Cardiac muscle cell (in vitro differentiated cells and primary cell): ENCODE measurements around the gene KIF17. TPM values are rescaled to one million over a fixed set of nuclear protein-coding genes. Genes with fewer than 3 reads are reported as not detected.

ENCODE experiments used
- DNase-seq, 2 donors: peaks; one replicate each; pipeline versions ENCODE4 v3.0.0 to v3.0.0-alpha.2; 2010 to 2017; ENCODE audit warnings: low read depth in 1 of 2, low spot score in 1 of 2
- H3K27ac ChIP-seq: fragments of 200-600 bp; sonication (generic); 2 replicates; pipeline ENCODE4 v1.5.1; 2016
- H3K27me3 ChIP-seq: fragments of 200-600 bp; sonication (generic); 2 replicates; pipeline ENCODE4 v1.6.0; 2016; ENCODE audit warnings: control low read depth
- H3K36me3 ChIP-seq: fragments of 200-600 bp; sonication (generic); 2 replicates; pipeline ENCODE4 v1.5.1; 2016; ENCODE audit warnings: control low read depth
- H3K4me1 ChIP-seq: fragments of 200-600 bp; sonication (generic); 2 replicates; pipeline ENCODE4 v1.8.1; 2017; ENCODE audit warnings: low read depth, mild to moderate bottlenecking, mixed run types
- H3K4me3 ChIP-seq: fragments of 200-600 bp; sonication (generic); 2 replicates; pipeline ENCODE4 v1.5.1; 2016; ENCODE audit warnings: mild to moderate bottlenecking
- H3K9me3 ChIP-seq: fragments of 200-600 bp; sonication (generic); 2 replicates; pipeline ENCODE4 v1.5.1; 2017; ENCODE audit warnings: low read depth, mild to moderate bottlenecking, control low read depth
- polyA plus RNA-seq: library from polyadenylated mRNA; unstranded; fragments of >200 nt; fragmentation: Nextera tagmentation; extraction: Ambion mirVana; gene quantifications from 2 replicates; pipeline ENCODE4 v1.2.1, GENCODE V29; 2016
- total RNA-seq: library from RNA; depleted of rRNA; stranded (reverse); fragments of >200 nt; gene quantifications from 2 replicates; pipeline ENCODE4 v1.2.3, GENCODE V29; 2016
- TF ChIP-seq, protein P1 (sequence below): IDR thresholded peaks from 2 replicates; pipeline ENCODE4 v1.5.1; 2012; ENCODE audit warnings: low read depth, mild to moderate bottlenecking, low read length

KIF17 gene
- total and polyA plus RNA-seq, 2 experiments from 2014 or later: 1.1 to 15.0 TPM

DNA sequence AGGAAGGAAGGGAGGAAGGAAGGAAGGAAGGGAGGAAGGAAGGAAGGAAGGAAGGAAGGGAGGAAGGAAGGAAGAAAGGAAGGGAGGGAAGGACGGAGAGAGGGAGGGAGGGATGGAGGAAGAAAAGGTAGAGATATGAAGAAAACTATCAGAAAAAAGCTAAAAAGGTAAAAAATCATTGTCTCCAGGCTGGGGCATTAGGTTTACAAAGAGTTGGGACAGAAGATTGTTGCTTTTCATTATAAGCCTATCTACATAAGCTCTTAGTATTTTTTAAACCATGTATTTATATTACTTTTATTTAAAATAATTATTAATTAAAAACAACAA is 91.7 kb downstream of the KIF17 start:
- H3K36me3 ChIP-seq: no peaks in the 10 kb centered on the region
- TF ChIP-seq, protein P1, sequence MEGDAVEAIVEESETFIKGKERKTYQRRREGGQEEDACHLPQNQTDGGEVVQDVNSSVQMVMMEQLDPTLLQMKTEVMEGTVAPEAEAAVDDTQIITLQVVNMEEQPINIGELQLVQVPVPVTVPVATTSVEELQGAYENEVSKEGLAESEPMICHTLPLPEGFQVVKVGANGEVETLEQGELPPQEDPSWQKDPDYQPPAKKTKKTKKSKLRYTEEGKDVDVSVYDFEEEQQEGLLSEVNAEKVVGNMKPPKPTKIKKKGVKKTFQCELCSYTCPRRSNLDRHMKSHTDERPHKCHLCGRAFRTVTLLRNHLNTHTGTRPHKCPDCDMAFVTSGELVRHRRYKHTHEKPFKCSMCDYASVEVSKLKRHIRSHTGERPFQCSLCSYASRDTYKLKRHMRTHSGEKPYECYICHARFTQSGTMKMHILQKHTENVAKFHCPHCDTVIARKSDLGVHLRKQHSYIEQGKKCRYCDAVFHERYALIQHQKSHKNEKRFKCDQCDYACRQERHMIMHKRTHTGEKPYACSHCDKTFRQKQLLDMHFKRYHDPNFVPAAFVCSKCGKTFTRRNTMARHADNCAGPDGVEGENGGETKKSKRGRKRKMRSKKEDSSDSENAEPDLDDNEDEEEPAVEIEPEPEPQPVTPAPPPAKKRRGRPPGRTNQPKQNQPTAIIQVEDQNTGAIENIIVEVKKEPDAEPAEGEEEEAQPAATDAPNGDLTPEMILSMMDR: no peak
- DNase-seq: no peak
- no peaks in the 10 kb centered on the region for H3K4me1 ChIP-seq
- no peak overlapping the region for H3K27ac ChIP-seq
- H3K9me3 ChIP-seq: no peaks in the 10 kb centered on the region
- H3K27me3 ChIP-seq: no peaks in the 10 kb centered on the region
- H3K4me3 ChIP-seq: no peak overlapping the region

DNA sequence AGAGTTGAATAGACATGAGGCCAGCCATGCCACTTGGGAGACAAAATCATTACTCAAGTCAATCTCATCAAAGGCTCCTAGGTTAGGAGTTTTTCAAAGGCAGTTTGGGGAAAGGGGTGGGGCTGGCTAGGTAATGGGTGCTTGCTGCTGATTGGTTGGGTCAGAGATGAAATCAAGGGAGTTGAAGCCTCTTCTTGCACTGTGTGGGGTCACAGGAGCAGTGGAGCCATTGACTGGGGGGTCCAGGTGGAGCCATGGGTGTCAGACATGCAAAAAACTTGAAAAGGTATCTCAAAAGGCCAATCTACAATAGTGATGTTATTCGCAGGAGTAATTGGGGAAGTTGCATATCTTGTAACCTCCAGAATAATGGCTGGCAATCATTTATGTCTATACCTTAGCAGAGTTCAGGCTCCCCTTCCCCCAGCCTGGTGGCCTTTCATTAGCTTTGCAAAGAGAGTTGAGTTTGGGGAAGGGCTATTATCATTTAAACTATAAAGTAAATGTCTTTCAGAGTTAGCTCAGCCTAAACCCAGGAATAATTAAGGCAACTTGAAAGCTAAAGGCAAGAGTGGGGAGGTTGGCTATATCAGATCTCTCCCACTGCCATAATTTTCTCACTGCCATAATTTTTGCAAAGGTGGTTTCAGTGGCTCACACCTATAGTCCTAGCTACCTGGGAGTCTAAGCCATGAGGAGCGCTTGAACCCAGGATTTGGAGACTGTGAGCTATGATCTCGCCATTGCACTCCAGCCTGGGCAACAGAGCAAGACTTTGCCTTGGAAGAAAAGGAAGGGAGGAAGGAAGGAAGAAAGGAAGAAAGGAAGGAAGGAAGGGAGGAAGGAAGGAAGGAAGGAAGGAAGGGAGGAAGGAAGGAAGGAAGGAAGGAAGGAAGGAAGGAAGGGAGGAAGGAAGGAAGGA is 92.4 kb downstream of the KIF17 start:
- Histone ChIP-seq H3K4me1 (no peaks in the 10 kb centered on the region), H3K9me3 (no peaks in the 10 kb centered on the region), H3K27ac (no peak overlapping the region), H3K4me3 (no peak overlapping the region), H3K36me3 (no peaks in the 10 kb centered on the region), H3K27me3 (no peaks in the 10 kb centered on the region)
- no peak for DNase-seq
- TF ChIP-seq, protein P1: no peak

DNA sequence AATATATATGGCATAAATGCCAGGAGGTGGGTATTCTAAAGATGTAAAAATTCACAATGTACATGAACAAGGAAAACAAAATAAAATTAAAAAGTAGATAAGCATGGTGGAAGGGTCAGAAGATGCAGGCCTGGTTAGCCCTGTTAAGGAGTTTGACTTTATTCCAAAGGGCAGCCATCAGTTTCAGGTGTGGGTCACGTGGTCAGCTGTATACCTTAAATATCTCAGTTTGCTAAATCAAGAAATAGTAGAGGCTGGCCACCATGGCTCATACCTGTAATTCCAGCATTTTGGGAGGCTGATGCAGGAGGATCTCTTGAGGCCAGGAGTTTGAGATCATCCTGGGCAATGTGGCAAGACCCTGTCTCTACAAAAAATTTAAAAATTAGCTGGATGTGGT is 93.1 kb downstream of the KIF17 start:
- TF ChIP-seq, protein P1: no peak
- Histone ChIP-seq H3K9me3 (no peaks in the 10 kb centered on the region), H3K4me3 (no peak overlapping the region), H3K27ac (no peak overlapping the region), H3K36me3 (no peaks in the 10 kb centered on the region), H3K4me1 (no peaks in the 10 kb centered on the region), H3K27me3 (no peaks in the 10 kb centered on the region)
- DNase-seq: no peak

DNA sequence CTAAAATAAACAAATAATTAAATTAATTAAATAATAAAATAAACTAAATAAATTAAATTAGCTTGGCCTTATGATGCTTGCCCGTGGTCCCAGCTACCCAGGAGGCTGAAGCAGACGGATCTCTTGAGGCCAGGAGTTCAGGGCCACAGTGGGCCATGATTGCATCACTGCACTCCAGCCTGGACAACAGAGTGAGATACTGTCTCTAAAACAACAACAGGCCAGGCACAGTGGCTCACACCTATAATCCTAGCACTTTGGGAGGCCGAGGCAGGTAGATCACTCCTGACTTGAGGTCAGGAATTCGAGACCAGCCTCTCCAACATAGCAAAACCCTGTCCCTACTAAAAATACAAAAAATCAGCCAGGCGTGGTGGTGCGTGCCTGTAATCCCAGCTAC is 96.8 kb downstream of the KIF17 start:
- no peak overlapping the region for H3K4me3 ChIP-seq
- H3K4me1 ChIP-seq: no peaks in the 10 kb centered on the region
- H3K27me3 ChIP-seq: no peaks in the 10 kb centered on the region
- DNase-seq: no peak
- TF ChIP-seq, protein P1: no peak
- no peaks in the 10 kb centered on the region for H3K36me3 ChIP-seq
- no peaks in the 10 kb centered on the region for H3K9me3 ChIP-seq
- no peak overlapping the region for H3K27ac ChIP-seq

DNA sequence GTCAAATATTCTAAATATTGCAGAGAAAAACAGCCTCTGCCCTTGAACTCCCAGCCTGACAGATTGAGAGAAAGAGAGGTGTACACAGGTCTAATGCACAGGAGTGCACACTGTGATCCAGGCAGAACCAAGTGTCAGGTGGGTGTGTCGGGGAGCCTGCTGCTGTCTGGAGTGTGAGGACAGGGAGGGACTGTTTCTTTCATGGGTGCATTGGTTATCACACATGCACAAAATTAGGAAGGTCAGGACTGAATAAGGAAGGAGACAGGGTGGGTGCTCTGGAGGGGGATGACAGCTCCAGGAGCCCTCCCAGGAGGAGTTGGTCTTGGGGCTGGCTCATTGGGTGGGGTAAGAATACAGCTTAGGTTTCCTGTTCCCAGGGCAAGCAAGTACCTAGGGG is 97.8 kb downstream of the KIF17 start:
- Histone ChIP-seq H3K27me3 (no peaks in the 10 kb centered on the region), H3K4me1 (no peaks in the 10 kb centered on the region), H3K27ac (no peak overlapping the region), H3K36me3 (no peaks in the 10 kb centered on the region), H3K4me3 (no peak overlapping the region), H3K9me3 (no peaks in the 10 kb centered on the region)
- no peak for DNase-seq
- TF ChIP-seq, protein P1: no peak
